ENCODE results near the gene NDUFS4.

DNA sequence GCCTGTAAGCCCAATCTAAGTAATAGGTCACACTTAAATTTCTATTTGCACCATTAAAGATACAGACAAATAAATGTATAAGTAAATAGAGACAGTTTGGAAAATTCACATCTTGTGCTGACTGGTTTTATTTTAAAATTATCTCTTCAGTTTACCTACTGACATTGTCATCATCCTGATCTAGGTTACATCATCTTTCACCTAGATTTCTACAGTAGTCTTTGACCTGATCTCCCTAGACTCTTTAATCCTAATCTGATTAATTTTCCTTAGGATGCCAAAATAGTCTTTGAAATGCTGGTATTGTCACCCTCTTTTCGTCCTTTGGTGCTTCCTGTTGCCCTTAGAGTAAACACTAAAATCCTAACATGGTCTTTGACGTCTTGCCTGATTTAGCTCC lies 43.9 kb downstream of the NDUFS4 start:
- TF ChIP-seq CTCF (IDR thresholded peaks at IDR 0.05) (no peak), POLR2A (IDR thresholded peaks at IDR 0.05) (no peak)

Measured in vagina (tissue), 2 donors.